Inflammatory macrophage treated with lipopolysaccharide for 1 hour (primary cell): ENCODE data around the gene HOXB3.
A peak's percentile ranks its signal among the peaks of the same experiment; 100 is the strongest.

Experiments
- DNase-seq, 2 donors: peaks; one replicate each; pipeline ENCODE4 v3.0.0-alpha.2; 2020 to 2022

Gene HOXB3

DNA sequence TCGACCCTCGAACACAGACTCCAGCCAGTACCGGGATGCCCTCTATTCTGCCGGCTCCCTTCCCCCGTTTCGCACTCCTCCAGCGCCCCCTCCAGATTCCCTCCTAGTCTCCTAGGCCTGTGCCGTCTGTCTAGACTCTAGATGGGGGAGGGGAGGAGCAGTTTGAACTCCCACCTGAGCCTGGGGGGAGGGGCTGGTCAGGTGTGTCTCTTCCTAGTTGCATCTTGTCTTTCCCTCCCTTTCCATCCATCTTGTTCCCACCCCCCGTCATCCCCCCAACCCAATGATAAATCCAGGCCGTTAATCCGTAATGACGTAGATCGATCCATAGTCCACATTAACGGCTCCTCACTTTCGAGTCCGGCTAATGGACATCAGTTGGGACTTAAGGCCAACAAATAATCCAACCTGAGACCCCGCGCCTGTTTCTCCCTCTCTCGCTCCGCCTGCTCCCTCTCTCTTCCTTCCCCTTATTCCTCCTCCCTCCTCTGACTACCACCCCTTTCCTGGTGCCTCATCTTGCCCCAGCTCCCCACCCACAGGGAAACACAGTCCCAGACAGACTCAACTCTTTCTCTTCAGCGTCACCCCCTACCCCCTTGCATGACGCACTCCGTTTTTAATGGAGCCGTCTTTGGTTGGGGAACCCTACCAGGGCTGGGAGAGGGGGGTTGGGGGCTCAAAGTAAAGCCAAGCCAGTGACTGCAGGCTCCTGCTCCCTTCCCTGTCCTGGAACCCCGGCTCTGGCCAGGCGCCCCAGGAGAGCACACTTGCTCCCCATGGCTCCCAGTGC lies 6.9 kb upstream of the HOXB3 start:
- no peak for DNase-seq

DNA sequence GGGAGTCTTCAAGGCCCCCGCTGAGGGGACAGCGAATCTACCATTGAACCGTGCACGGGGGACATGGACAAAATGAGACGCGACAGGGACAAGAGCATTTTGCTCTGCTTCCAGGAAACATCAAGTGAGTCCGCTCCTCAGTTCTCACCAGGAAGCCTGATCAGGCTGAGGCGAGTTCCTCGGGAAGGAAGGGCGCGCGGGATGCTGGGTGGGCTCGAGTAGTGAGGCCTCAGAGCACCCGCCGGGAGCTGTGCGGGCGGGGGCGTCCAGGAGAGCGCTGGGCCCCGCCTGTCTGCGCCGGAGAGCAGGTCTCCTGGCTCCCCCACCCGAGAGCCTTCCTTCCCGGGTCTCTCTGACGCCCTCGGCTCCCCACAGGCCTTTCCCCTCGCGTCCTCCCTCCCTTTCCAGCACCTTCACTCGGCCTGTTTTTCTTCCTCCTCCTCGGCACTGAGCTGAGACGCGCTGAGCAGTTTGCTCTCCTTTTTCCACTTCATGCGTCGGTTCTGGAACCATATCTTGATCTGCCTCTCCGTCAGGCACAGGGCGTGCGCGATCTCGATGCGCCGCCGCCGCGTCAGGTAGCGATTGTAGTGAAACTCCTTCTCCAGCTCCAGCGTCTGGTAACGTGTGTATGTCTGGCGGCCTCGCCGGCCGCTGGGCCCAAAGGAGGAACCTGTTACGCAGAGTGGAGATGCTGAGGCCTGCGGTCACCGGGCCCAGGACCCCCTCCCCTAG lies 6.1 kb upstream of the HOXB3 start:
- no peak for DNase-seq

DNA sequence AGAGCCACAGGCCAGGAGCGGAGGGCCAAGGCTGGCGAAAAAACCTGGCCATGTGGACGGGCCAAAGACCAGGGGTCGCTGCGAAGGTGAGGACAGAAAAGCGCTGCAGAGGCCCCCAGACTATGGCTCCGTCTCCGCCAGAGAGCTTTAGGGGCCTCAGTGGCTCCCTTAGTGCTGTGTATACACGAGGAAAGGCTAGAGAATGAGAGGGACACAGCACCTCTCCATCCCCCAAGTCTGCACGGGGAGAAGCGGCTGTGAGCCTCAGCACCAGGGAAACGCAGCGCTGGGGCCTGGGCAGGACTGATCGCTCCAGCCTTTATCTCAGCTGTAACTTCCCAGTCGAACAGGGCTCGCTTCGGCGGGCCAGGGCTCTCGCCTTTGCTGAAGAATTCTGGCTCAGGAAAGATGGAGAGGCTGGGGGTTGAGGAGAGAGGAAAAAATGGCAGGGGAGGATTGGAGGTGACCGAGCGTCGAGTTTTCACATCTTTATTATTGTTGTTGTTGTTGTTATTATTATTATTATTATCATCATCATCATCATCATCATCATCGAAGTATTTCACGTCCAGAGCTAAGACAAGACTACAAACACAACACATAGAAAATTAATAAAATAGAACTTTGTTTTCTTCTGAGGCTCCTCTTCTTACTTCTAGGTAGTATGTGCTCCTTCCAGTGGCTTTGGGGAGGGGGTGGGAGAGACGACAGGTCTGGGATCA lies 5.4 kb upstream of the HOXB3 start:
- DNase-seq = no peak

DNA sequence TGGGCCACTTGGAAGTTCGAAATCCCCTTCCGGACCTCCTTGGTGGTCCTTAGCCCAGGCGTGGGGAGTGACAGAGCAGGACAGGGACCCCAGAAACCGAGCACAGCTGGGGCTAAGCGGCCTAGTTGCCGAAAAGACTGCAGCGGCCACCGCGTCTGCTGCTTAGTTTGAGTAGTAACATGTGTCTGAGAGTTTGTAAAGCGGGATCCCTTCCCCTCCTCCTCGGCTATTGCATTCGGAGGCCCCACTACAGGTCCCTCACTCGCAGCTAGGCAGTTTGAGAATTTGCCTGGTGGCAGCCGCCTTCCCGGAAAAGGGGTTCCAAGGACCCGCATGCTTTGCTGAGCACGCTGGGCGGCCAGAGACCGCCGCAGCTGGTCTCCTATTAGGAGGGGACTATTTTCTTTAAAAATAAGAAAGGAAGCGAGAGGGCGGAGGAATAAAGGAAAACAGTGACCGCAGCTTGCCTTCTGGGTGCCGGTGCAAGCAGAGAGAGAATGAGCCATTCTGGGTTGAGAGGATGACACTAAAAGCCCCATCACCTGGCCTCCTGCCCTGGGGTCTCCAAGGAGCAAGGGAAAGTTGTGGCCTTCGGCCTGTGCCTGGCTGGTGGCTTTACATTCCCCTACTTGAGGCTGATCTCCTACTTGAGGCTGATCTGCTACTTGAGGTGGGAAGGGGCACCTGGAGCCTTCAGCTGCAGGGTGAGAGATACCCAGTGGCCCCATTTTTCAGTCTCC lies 4.7 kb upstream of the HOXB3 start:
- no peak for DNase-seq

DNA sequence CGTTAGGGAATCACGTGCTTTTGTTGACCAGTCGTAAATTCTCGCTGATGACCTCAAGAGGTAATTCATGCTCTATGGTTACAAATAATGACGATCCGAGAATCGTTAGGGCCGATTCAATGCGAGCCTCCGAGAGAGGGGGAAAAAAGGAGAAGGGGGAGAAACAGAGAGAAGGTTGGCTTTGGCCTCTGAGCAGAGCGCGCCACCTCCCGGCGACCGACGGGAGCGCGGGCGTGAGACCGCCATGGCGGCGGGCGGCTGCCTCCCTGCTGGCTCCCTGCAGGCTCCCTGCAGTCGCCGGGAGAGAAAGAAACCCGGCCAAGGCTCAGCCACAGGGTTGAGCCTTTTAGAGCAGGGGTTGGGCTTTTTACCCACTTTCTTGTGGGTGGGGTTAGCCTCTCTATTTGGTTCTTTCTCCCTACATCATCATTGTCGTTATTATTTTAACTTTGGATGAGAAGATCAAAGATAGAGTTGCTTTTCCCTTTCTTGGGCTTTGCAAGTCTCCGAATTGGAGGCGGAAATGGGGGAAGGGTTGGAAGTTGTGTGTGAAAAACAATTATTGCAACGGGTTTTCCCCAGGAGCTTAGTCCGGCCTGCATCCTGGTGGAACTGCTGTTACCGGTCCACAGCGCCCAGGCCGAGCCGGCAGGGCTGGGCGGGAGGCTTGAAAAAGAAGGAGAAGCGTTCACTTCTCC lies 3.9 kb upstream of the HOXB3 start:
- peak; percentile 33 to 80 for DNase-seq

DNA sequence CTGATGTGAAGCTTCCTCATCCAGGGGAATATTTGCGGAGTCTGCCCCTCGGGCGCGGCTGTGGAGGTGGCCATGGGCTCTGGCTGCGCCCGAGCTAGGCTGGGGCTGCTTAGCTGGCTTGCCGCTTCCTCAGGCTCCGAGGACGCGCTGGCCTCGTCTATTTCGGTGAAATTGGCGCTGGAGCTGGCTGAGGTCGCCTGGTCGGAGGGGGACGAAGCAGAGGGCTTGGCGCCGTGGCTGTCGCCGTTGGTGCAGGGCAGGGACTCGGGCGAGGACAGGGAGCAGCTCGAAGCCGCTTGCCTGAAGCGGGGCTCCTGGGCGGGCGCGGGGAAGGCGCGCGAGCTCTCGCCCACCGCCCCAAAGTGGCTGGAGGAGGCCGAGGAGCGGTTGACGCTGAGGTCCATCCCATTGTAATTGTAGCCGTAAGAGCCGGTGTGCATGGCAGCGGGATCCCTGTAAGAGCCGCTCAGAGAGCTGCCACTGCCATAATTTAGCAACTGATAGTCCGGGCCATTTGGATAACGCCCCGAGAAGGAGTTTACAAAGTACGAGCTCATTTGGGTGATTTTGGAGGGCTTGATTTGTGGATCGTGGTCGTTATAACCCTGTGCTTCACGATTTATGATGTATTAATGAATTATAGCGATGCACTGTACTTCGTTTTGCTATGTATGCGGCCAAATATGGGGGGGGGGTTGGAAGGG lies 3.2 kb upstream of the HOXB3 start, which contains the start of gene HOXB5:
Gene HOXB5 (minus strand): TSS at position 654 of the 704 bp plus-strand sequence. CDS start 97 bp downstream, at position 557.
- DNase-seq = no peak

DNA sequence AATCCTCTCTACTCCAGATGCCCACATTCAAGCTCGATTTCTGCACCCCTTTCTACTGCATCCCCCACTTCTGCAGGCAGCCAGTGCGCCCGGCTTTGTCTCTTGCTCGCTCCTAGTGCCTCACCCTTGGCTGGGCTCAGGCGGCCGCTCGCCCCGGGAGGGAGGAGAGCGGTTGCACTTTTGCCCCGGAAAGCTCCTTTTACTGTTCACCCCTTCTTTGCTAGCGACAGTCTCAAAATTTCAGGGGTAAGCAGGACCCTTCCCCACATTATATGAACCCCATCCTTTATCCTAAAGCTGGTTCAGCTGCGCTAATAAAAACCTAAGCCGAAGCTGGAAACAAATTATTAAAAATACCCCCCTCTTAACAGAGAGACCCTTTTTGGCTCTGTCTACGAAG lies 2.5 kb upstream of the HOXB3 start:
- no peak for DNase-seq

DNA sequence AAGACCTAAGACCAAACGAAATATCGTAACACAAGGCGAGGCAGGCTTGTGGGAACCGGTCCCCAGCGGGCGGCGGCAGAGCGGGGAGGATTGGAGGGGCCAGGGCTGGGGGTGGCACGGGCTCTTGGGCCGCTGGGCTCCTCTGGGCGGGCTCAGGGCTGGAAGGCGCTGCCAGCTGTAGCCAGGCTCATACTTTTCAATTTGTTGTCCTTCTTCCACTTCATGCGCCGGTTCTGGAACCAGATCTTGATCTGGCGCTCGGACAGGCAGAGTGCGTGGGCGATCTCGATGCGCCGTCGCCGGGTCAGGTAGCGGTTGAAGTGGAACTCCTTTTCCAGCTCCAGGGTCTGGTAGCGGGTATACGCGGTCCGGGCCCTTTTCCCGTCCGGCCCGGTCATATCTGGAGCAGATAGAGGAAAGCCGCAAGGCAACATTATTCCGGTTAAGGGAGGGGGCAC lies 2.0 kb upstream of the HOXB3 start:
- DNase-seq = no peak

DNA sequence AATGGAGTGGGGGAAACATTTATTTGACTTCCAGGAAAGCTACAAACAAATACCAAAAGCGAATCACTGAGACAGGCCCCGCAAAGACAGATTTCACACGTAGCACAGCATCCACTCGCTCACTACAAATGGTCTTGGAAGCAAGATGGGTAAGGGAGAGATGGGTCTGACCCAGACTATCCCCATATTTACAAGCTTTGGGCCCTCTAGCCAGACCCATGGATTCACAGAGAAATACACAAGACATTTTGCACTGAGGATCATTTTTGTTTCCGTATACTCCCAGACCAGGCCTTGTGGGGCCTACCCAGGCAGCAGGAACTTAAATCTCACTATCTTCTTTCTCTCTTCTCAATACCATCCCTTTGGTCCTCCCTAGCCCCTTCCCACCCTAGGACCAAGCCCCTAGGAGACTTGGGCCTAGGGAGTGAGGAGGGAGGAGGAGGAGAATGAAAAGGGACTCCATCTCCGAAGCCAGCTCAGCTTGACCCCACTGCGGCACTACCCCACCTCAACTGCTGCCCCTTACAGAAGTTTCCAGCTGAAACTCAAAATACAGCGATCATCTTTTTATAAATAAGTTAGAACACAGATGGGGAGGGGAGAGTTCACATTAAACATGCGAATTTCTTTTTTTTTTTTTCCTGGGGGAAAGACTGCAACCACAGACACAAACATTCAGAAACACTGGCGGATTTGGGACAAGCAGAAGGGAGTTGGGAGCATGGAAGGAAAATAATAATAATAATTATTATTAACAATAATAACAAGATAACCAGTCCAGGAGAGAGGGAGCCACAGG lies 1.4 kb upstream of the HOXB3 start:
- DNase-seq = no peak

DNA sequence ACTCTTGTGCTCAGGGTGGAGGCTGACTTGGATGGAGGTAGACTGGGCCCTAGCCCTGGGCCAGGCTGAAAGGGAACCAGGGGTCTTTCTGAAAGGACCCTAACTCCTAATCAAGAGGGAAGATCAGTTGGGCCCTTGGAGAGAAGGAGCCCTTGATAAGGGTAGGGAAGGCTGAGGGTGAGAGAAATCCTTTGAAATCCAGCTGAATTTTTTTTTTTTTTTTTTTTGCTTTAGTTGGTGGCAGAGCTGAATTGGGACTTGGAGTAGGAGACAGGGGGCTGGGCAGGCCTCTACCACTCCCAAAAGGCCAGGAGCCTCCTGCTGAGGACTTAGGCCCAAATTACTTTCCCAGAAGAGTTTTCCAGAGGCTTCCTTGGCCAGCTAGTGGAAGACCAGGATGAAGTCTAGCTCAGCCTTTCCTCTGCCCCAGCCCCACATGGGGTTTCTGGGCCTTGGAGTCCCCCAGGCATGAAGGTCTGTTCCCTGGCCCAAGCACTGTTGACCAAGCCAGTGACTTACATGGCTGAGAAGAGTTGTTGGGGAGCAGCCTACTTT lies 643 bp upstream of the HOXB3 start:
- no peak for DNase-seq

DNA sequence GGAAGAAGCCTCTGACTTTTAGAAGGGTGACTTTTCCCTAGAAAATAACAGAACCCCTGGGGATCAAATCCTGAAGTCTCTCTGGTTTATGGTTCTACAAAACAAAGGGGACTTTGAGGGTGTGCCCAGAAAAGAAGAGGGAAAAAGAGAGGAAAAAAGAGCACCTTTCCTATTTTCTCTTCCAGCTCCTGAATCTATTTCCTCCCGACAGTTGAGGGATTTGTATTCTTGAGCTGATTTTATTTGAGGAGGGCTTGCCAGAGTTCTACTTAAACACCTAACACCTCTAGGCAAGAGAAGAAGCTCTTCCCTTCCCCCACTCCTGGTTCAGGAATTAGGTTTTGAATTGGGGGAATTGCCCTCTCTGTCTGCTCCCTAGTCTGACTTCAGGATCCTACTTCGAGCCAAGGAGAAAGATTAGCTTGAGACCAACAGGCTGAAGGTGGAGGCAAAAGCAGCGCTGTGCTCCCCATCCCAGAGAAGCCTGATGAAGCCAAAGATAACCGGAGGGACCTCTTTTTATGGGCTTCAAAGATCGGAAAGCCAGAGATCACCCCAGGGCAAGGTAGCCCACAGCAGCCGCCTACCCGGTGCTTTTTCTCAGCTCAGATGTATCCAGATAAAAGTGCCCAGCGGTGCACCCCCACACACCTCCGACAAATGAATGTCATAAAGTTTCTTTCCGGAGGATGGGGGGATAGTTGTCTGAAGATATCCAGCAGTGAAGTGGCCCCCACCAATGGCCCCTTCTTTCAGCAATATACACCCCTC lies 796 bp downstream of the HOXB3 start:
- no peak for DNase-seq

DNA sequence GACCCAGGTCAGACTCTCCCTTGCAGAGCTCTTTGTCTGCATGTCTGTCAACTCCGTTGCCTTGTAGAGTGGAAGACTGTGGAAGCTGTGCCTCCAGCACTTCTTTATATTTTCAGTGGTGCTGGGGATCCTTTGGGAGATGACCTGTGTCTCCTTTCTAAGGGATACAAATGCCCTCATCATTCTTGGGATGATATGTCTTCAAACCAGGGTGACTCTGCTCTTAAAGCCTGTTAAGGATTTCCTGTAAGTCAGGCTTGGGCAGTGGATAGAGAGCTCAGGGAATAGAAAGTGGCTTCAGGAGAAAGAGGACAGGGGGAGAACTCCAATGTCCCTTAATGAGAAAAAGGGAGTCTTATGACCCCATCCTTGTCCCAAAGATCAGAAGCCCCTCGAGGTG lies 1.5 kb downstream of the HOXB3 start:
- DNase-seq = no peak

DNA sequence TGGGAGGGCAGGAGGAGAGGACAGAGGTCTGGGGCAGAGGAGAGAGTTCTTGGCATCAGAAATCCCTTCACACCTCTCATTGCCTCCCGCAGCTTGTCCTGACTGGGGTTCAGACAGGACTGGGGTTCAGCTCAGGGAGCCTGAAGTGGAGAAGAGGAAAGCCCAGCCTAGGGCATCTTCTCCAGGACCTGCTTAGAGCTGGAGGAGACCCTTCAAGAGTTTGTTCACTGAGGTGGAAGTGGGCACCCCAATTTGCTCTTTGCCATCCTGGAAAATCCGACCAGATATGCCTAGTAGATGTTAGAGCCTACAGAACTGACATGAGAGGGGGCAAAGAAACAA lies 2.0 kb downstream of the HOXB3 start:
- no peak for DNase-seq

DNA sequence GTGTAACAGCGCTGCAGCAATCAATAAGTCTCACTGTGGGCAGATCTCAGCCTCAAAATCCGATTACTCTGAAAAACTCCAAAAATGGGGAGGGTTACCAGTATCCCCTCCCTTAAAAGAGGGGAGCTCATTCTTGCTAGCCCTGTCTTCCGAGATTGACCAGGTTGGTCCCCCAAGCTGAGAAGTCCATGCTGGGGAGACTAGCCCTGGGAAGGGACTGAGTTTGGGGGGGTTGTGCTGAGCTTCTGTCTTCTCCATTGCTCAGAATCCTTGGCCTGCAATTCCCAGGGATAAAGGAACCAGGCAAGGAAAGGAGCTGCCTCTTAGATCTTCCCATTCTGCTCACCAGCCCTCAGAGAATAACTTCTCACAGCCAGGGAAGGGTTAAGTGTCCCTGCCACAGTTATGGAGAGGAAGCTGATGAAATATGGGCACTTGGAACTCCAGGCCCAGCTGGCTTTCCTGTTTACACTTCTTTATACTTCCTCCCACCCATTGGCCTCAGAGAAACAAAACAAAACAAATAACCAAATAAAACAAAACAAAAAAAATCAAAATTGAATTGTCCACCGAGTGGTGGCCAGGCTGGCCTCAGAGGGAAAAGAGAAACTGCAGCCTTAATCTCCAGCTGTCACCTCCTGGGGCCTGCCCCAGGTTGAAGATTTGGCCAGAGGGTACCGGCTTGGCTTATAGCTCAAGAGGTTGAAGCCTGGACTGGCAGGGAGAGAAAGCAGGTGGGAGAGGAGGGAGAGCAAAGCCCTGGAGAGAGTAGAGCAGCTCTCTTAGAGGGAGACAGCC lies 2.6 kb downstream of the HOXB3 start:
- no peak for DNase-seq

DNA sequence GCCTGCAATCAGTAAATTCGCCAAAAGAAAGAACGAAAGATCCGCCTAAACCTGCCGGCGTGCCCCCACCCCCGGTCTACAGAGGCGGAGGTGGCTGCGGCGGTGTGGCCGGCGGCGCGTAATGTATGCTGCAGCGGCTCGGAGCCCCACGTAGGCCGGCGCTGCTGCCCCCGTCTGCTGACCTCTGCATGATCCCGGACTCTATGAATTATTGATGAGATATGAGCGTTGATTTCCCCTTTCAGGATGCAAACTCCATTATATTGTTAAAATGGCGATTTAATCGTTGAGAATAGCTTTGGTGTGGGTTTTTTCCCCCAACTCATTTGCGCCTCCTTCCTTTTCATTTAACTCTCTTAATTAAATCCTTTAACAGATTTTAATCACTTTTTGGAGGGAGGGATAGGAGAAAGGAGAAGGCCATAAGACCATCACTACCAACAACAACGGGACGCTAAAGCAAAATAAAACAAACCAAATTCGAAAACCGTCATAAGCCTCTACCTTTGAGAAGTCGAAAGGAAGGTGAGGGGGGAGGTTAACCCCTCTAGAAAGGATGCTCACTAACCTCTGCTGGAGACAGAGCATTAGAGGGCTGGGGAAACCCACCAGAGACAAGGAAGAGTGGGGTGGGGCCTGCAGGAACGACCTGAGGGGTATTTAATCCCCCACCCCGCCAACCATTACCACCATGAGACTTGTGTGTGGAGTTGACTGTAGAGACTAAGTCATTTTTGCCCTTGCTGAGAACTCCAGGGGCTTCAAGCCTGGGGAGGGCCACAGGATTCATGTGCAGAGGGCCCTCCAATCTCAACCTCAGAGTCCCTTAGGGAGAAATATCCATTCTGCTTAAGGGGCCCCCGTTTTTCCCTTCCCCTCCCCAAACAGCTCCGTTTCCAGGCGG lies 3.4 kb downstream of the HOXB3 start:
- DNase-seq = no peak

DNA sequence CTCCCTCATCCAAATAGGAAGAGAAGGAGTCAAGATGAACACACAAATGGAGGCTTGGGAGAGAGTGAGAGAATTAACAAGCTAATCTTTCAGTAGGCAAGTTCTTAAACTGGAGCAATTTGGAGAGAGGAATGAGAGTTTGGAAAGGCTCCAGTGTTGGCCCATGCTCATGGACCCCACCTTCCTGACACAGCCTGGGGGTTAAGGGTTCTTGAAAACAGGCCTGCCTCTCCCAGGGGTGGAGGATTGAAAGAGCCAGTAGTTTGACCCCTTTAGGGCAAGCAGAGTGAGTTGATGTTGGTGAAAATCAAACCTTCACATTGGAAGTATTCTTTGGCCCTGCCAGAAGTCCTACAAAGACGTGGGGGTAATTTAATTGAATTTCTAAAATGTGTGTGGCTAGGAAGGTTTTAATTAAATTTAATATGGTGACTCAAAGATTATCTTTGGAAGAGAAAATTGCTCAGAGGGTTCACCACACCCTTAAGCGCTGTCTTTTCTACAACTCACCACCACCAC lies 5.8 kb downstream of the HOXB3 start:
- DNase-seq = no peak

DNA sequence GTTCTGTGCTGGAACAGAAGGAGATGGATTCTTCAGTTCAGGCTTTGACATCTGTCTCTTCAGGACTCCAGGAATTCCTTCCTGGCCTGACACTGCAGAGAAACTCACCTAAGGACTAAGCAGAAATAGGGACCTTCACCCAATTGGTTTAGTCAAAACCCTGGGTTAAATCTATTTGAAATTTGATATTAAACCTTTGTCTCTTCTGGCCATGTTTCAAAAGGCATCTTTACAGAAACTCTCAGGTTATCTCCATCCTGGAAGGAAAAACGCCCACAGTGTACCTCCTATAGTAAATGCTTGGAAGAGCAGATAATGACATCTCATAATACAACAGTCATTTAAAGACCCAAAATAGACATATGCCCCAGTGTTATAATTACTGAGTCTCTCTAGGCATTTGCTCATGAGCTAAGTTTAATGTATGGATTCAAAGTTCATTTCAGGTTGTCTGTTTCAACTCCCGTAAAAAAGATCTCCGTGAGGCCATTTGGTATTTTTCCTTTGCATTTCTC lies 6.3 kb downstream of the HOXB3 start:
- no peak for DNase-seq
